Activated naive CD8-positive, alpha-beta T cell treated with anti-CD3 and anti-CD28 coated beads, Interleukin-2, amount 50 U/mL, for 16 hours (primary cell): ENCODE measurements around the gene L1CAM.

ENCODE experiments used
- DNase-seq: peaks from one replicate; pipeline ENCODE4 v3.0.0-alpha.2; 2020; ENCODE audit warnings: low read depth, low spot score

L1CAM gene

DNA sequence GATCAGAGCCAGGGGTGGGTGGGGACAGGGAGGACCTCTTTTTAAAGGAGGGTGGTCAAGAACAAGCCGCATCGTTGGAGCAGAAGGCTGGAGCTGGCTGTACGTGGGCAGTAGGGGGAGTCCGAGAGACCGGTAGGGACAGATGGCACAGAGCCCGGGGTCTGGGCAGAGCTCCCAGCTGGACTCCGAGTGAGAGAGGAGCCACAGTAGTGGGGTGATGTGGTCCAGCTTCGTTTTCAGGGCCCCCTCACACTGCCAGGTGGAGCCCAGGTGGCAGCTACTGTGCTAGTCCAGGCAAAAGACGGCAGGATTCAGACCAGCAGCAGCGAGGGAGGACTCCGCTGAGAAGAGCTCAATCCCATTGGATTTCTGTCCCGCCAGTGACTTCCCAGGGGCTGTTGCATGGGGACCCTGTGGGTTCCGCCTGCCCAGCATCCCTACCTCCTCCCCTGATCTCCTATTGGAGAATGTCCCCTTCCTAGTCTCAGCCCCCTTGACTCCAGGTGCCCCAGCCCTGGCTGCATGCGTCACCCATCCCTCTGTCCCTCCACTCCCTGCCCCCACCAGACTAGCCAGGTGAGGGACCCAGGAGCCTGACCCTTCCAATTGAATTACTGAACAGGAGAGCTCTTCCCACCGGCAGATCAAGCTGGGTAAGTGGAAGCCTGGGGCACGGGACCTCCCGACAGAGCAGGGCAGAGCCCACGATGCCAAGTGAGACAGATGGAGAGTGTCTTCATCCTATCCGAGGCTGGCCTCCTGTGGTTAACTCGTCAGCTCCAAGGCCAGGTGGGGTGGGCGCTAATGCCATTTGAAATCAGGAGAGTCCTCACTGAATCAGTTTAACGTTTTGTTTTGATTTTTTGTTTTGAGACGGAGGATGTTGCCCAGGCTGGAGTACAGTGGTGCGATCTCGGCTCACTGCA is 37.2 kb upstream of the L1CAM start:
- DNase-seq = no peak

DNA sequence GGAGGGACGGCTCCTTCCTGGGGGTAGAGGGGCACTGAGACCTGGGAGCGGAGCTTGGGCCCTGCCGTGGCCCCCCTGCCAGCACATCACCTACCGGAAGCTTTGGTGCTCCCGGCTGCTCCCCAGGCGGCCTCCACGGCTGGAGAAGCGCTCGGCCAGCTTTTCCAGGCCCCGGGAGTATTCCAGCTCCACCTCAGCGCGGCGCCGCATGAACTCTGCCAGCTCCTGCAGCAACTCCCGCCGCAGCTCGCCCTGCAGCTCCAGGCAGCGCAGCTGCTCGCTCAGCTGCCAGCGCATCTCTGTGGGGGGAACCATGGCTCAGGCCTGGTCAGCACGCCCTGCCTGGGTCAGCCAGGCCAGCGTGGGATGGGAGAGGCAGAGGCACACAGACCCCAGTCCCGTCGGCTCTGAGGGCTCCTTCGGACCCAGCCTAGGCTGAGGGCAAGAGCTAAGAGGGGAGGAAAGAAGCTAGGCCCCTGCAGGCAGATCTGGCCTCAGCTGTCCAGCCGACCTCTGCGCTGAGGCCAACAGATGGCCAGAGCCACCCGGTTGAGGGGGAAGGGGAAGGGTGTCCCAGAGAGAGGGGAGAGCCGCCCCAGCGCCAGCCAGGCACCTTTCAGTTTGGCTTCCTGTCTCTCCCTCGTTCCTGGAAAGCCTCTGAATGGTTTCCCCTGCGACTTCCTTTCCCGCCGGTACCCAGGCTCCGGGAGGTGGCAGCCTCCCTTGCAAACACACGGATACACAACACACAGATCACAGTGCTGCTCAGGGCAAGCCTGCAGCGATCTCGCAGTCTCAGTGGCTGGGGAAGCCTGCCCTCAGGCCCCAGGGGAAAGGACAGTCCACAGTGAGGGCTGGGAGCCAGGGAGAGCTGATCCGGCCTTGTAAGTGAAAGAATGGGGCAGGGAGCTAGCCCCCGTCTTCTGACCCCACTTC is 35.8 kb upstream of the L1CAM start:
- DNase-seq = no peak

DNA sequence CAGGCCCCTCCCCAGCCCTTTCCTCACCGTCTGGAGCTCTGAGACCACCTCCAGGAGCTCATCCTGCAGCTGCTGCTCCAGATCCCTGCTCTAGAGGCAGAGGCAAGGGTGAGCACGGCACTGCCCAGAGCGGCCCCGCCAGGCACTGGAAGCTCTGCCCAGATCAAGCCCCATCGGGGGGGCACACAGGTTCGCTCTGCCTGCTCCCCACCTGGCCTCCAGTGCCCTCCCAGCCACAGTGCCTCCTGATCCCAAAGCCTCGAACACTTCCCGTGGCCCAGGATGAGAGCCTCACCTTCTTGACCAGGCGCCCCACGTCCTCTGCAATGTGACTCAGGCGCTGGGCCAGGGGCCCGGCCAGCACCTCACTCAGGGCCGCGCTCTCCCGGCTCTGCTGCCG is 35.1 kb upstream of the L1CAM start:
- DNase-seq = no peak

DNA sequence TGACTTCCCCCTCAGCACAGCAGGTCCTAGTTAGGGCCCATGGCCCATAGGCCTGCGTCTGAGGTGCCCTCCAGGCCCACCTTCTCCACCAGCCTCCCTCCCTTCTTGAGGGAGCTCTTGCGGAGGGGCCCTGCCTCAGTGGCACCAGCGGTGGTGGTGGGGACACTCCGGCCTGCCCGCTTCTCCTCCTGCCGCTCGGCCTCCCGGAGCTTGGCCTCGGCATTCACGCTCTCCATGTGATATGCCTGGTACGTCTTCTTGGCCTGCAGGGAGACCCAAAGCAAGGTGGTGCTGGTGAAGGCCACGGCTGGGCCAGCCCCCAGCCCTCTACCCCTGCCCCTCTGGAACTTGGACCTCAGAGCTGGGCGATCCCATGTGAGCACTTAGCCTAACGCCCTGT is 34.6 kb upstream of the L1CAM start:
- DNase-seq = no peak

DNA sequence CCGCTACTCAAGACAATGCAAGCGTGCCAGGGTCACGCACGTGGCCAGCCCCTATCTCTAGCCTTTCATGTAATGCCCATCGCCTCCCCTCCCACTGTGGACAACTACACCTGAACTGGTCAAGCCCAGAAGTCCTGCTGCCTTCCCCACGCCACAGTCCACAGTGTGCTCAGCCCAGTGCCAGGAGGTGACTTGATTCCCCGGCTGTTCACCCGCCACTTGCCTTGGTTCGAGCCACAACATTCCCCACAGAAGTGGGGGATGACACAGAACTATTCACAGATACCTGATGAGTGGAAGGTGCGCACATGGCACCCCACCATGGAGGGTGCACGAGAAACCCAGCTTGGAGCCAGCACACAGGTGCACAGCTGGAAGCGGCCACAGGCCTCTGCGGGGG is 33.3 kb upstream of the L1CAM start:
- no peak for DNase-seq

DNA sequence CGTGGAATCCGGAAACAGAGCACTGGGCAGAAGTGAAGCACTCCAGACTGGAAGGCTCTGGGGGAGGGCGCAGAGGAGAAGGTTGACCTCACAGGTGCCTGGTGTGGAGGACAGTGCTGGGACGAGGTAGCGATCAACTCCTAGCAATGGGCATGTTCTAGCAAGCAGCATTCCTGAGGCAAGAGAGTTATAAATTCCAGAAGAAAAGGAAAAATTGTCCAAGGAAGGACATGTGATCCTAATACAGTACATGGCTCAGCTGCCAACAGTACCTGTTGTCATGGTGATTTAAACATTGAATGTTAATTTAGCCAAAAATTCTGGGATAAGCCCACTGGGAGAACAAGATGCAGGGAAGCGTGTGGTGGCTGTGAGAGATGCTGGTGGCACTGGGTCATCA is 31.9 kb upstream of the L1CAM start:
- no peak for DNase-seq

DNA sequence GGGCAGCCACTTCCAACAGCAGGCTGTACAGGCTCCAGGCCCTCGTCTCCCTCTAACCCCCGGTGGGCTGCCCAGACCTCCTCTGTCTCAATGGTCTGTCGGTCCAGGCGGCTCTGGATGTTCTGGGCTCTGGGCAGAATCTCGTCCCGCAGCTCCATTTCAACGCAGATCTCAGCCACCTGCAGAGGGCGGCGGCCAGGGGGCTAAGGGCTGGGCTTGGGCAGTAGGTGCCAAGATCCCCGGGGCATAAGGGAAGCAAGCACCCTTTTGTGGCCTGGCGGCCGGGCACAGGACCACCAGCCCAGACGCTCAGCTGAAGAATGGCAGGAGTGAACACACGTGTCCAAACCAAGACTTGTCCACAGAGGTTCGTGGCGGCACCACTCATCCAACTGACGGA is 27.7 kb upstream of the L1CAM start:
- DNase-seq = no peak

DNA sequence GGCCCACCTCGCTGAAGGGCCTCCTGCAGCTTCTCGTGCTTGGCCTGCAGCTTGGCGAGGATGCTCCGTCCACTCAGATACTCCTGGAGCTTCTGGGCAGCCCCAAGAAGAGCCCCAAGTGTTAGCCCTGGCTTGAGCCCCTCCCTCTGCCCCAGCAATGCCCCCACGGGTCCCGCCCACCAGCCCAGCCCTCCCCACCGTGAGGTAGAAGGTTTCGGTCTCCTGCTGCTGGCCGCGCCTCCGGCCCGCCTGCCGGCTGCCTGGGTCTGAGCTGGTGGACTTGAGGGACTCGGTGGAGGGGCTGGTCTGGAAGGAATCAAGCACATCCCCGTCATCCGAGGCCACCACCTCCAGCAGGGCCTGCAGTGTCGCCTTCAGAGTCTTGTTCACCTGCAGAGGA is 27.2 kb upstream of the L1CAM start:
- no peak for DNase-seq

DNA sequence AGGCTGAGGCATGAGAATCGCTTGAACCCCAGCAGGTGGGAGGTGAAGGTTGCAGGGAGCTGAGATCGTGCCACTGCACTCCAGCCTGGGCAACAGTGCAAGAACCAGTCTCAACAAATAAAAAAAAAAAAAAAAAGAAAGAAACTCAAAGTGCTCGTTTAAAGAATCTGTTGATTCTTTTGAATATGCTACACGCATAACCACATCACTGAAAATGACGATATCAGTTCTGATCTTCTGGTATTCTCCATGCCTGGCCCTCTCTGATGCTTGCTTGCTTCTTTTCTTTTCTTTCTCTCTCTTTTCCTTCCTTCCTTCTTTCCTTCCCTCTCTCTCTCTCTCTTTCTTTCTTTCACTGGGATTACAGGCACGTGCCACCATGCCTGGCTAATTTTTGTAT is 25.8 kb upstream of the L1CAM start:
- DNase-seq = no peak

DNA sequence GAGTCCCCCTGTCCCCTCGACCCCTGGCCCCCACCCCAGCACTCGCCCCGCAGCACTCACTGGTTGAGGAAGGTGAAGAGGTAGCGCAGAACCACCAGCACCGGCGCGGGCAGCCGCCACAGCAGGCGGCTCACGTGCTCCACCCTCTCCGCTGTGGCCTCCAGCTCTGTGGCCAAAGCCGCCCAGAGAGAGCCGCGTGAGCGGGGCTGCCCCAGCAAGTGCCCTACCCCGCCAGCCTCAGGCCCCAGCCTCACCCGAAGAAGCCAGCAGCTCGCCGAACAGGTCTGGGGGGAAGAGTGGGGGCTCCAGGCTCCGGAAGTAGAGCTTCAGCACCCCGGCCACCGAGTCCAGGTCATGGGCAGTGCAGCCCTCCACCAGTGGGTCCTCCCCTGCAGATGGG is 24.5 kb upstream of the L1CAM start:
- no peak for DNase-seq

DNA sequence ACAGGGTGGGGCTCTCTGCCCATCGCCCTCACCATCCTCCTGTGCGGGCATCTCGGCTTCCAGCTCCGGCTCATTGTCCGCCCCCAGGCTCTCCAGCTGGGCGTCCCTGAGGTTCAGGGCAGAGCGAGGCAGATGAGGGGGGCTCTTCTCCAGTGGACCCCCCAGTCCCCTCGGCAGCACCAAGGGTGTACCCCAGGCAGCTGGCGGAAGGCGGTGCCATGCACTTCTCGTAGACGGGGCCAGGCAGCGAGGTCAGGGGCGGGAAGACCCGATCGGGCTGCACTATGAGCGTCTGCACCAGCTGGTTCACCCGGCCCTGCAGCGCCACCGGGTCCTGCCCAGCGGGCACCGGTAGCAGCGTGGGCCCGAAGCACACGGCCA is 24.0 kb upstream of the L1CAM start:
- DNase-seq = no peak

DNA sequence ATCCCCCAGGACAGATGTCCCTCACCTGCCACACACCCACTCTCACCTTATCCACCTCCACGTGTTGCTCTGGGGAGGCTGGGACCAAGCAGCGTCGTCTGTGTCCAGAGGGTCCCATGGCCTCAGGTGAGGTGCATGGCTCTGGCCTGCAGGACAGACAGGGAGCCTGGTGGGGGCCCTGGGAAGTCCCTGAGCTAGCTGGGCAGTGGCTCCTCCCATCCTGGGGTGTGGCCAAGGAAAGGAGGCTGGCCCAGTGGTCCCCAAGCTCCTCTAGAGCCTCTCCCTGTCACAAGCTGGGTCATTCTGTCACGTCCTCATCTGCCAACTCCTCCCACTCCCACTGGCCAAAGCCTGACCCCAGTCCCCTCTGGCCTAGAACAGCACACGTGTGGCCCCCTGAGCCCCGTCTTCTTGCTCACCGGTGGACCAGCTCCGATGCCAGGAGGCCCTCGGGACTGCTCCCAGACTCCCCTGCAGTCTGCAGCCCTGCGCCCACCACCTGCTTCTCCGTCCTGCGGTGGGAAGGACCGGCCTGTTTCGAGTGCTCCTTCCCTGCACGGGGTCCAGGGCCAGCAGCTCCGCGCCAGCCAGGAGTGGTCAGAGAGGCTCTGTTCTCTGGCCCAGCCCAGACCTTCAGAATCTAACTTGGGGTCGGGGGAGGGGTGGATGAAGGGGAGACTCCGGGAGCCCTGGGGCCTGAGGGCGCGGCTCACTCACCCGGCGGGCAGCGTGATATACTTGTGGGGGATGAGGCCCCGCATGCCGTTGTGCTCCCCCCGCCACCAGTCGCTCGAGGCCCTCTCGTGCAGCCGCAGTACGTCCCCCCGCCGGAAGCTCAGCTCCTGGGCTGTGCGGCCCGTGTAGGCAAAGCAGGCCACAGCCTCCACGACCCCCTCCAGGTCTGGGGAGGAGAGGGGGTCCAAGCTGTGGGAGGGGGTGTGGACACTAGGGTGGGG is 23.3 kb upstream of the L1CAM start:
- no peak for DNase-seq

DNA sequence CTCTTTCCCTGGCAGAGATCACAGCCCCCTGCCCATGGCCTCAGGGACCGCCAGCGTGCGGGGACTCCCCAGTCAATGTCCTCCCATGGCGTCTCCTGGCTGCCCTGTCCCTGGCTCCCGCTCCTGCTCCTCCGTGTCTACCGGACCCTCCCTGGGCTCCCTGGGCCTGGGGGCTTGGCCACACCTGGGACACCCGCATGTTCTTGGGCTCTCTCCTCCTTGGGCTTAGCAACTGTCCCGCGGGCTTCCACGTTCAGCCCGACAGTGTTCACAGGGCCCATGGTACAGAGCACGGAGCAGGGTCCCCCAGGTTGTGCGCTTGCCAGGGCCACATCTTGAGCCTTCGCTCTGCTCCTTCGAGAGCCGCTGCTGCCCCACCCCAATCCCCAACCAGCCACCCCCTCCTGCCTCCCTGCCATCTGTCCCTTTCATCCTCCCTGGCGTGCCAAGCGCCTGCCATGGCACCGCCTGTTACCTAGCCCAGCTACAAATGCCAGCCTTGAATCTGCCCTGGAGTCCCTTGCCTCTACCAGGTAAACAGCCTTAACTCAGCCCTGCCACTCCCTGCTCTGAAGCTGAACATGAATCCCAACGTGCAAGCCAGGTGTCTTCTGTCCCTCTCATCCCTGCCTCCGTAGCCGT is 22.4 kb upstream of the L1CAM start:
- DNase-seq = no peak

DNA sequence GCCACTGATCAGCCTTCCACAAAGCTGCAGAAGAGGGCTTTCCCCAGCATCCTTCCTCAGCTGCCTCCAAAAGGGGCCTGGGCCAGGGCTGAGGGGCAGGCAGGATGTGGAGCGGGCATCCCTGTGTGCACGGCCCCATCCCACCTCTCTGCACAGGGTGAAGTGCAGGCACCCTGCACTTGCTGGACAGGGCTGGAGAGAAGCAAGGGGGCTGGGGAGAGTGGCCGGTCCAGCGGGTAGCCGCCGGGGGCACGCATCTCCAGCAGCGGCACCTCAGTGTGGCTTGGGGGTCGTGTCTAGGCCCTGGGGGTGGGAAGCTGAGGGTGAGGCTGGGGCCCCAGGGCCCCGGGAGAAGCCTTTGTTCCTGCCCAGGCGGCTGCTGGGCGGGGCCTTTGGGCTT is 21.5 kb upstream of the L1CAM start:
- no peak for DNase-seq

DNA sequence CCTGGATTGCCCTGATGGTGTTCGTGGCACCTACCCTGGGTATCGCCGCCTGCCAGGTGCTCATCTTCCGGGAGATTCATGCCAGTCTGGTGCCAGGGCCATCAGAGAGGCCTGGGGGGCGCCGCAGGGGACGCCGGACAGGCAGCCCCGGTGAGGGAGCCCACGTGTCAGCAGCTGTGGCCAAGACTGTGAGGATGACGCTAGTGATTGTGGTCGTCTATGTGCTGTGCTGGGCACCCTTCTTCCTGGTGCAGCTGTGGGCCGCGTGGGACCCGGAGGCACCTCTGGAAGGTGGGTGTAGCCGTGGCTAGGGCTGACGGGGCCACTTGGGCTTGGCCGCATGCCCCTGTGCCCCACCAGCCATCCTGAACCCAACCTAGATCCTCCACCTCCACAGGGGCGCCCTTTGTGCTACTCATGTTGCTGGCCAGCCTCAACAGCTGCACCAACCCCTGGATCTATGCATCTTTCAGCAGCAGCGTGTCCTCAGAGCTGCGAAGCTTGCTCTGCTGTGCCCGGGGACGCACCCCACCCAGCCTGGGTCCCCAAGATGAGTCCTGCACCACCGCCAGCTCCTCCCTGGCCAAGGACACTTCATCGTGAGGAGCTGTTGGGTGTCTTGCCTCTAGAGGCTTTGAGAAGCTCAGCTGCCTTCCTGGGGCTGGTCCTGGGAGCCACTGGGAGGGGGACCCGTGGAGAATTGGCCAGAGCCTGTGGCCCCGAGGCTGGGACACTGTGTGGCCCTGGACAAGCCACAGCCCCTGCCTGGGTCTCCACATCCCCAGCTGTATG is 20.3 kb upstream of the L1CAM start:
- DNase-seq = no peak

DNA sequence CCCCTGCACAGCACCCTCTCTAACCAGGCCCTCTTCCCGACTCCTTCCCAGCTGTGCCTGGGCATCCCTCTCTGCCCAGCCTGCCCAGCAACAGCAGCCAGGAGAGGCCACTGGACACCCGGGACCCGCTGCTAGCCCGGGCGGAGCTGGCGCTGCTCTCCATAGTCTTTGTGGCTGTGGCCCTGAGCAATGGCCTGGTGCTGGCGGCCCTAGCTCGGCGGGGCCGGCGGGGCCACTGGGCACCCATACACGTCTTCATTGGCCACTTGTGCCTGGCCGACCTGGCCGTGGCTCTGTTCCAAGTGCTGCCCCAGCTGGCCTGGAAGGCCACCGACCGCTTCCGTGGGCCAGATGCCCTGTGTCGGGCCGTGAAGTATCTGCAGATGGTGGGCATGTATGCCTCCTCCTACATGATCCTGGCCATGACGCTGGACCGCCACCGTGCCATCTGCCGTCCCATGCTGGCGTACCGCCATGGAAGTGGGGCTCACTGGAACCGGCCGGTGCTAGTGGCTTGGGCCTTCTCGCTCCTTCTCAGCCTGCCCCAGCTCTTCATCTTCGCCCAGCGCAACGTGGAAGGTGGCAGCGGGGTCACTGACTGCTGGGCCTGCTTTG is 19.6 kb upstream of the L1CAM start:
- DNase-seq = no peak

DNA sequence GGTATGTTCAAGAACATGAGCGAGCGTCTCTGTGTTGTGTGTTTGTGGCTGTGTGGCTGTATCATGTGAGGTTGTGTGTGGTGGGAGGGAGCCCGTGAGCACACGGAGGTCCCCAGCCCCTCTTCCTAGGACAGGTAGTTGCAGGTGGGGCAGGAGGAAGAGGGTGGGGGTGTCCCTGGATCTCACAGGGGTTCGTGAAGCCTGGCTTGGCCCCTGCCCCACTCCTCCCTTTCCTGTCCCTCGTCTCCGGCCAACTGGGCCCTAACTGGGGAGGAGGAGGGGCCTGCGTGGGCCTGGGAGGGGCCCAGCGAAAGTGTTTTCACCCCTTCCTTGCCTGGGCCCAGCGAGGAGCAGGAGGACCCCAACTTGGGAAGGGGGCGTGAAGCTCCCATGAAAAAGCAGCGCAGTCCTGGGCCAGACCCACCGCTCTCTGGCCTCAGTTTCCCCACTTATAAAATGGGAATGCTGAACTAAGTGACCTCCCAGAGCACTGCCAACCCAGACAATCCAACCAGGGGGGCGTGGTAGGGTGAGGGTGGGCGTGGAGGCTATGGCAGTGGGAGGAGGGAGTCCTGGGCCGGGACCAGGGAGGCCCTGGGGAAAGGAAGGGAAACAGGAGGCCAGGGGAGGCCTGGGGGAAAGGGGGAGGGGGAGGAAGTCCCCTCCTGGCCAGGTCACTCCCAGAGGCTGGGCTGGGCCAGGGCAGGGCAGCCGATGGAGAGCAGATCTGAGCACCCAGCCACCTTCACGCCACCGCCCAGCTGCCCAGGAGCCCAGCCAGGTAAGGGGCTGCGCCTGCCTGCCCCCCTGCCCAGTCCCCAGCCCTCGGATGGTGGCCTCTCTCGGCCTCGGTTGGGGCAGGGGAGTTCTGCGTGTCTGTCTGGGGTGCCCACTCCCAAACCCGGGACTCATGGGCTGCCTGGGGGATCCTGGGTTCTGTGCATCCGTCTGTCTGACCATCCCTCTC is 18.3 kb upstream of the L1CAM start, which contains the start of gene AVPR2:
Gene AVPR2 (plus strand): TSS at position 683 of the 967 bp plus-strand sequence. CDS start 473 bp downstream, outside the sequence.
- no peak for DNase-seq

DNA sequence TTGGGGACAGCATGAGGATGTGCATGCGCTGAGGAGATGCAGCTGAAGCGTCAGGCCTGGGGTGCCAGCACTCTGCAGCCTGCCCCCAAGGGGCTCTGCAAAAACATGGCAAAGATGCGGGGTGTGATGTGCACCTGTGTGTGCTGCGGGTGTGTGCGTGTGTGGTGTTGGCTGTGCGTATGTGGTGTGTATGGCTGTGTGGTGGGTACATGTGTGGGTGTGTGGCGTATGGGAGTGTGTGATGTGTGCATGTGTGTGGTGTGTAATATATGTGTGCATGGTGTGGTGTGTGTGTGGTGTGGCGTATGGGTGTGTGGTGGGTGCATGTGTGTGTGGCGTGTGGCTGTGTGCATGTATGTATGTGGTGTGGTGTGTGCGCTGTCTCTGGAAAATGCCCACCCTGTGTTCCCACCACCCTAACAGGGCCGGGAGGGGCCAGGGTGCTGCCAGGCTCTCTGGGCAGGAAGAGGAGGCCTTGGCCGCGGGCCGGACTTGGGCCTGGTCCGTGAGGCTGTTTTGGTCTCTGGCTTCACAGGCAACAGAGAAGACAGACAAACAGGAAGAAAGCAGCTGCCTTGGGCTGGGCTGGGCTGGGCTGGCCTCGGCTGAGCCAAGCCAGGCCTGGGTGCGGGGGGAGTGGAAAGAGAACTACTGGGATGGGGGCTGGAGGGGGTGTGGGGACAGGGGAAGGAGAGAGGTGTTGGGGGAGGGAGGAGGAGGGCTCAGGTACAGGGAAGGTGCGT is 17.4 kb upstream of the L1CAM start:
- no peak for DNase-seq
